Panc1 (cell line): ENCODE data around the gene ITGAL.

Experiments
- POLR2AphosphoS5 ChIP-seq: IDR thresholded peaks from 2 replicates; pipeline ENCODE4 v1.6.1; 2012; ENCODE audit warnings: mild to moderate bottlenecking, low read depth, low read length, moderate library complexity
- SIN3A ChIP-seq: IDR thresholded peaks from 2 replicates; pipeline ENCODE4 v1.6.1; 2012; ENCODE audit warnings: low read depth, mild to moderate bottlenecking, low read length, moderate library complexity, borderline replicate concordance; ENCODE audit not compliant: insufficient read depth
- TCF7L2 ChIP-seq: IDR thresholded peaks from 2 replicates; pipeline ENCODE4 v1.6.1; 2011; ENCODE audit warnings: mild to moderate bottlenecking, low read depth, low read length, inconsistent platforms
- TF ChIP-seq, protein P1 (sequence below): fragments of 450-650 bp; IDR thresholded peaks from 2 replicates; pipeline ENCODE4 v1.5.1; 2017; ENCODE audit warnings: mild to moderate bottlenecking

GRCh38 chr16:30444231-30445148, 28.1 kb upstream of the ITGAL start:
- TF ChIP-seq, protein P1, sequence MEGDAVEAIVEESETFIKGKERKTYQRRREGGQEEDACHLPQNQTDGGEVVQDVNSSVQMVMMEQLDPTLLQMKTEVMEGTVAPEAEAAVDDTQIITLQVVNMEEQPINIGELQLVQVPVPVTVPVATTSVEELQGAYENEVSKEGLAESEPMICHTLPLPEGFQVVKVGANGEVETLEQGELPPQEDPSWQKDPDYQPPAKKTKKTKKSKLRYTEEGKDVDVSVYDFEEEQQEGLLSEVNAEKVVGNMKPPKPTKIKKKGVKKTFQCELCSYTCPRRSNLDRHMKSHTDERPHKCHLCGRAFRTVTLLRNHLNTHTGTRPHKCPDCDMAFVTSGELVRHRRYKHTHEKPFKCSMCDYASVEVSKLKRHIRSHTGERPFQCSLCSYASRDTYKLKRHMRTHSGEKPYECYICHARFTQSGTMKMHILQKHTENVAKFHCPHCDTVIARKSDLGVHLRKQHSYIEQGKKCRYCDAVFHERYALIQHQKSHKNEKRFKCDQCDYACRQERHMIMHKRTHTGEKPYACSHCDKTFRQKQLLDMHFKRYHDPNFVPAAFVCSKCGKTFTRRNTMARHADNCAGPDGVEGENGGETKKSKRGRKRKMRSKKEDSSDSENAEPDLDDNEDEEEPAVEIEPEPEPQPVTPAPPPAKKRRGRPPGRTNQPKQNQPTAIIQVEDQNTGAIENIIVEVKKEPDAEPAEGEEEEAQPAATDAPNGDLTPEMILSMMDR, result no peak
- TF ChIP-seq TCF7L2 (no peak), POLR2AphosphoS5 (no peak), SIN3A (no peak)
